IPS DF 19.7 (cell line): Measurements from ENCODE around the gene SORCS1.

ENCODE experiments used
- DNase-seq: peaks from one replicate; pipeline ENCODE4 v3.0.0-alpha.2; 2013; ENCODE audit warnings: low read depth, low spot score

SORCS1 gene

DNA sequence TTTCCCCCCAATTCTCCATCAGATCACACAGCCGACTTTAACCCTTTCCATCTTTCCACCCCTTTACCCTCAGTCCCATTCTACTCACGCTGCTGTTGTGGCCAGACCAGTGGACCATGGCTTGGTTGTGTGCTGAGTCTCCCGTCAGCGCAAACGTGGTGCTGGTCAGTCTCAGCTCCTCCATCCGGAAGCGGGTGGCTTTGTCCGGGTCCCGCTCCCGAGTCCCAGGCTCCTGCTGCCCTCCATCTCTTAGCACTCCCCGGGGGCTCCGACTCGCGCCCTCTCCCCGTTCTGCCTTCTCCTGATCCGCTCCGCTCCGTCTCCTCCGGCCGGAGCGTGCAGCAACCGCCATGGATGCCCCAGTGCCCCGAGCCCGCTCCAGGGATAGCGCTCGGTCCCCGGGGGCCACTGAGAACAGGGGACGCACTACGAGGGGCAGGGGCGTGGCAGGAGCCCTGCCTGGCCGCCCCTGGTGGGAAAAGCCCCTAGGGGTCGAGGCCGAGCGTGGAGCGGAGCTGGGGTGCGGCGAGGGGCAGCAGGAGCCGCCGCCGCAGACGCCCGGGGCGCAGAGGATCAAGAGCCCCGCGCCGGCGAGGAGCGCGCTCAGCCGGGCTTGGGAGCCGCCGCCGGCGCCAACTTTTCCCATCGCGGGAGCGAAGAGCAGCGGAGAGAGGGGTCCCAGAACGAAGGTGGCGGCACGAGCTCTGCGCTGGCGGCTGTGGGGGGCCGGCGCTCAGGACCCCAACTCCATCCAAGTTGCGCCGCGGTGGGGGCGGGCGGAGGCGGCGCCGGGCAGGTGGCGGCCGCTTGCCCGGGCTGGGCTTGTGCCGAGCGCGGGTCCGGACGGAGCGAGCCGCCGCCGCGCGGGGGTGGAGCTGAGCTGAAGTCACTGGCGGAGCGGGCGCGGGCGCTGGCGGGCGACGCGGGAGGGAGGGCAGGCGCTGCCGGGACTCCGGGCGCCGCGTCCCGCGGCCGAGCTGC is at the start of gene SORCS1:
Gene SORCS1 (minus strand): TSS at position 826 of the 981 bp plus-strand sequence.
- no peak for DNase-seq

DNA sequence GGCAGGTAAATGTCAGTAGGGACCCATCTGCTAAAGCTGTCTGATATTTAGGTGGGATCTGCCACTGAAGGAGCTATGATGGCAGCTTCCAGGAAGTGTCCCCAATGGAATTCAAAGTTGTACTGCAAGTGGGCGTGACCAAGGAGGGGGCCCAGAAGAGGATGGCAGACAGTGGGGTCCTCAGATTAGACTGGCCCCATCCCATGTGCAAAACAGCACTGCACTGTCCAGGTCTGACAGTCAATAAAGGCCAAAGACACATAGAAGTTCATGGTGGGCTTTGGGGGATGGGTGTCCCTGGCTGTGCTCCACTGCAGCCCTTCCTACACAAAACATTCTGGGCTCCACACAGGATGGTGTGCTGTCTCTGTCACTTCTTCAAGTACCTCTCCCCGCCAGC is 49.8 kb upstream of the SORCS1 start:
- no peak for DNase-seq

DNA sequence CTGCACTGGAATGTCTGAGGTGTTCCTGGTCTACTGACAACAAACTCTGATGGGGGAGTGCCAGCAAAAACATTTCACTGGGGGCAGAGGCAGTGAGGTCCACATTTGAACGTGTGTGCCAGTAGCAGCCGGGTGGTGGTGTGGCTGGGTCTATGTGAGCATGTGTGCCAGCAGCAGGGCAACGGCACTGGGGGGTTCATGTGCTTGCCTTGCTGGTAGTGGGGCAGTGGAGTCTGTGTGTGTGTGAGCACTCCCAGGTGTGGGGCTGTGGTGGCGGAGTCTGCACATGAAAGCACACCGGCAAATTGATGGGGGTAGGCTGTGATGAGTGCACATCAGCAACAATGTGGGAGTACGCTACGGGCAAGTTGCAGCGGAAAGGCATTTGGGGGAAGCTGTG is 49.4 kb upstream of the SORCS1 start:
- no peak for DNase-seq

DNA sequence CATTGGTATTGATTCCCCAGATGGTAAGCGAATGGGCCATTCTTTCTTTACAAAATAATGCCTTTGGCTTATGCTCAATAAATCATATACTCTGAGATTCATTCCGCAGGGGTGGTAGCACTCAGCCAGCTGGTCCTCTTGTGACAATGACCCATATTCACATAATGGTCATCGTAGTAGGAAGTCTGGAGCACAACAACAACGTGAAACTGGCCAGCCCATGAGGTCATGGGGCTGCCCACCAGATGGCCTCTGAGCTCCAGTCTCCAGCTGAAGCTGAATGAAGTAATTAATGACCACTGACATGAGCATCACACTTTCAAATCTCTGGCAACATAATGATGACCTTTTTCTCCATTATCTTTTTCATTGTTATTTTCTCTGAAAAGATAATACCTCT is 42.3 kb upstream of the SORCS1 start:
- no peak for DNase-seq

DNA sequence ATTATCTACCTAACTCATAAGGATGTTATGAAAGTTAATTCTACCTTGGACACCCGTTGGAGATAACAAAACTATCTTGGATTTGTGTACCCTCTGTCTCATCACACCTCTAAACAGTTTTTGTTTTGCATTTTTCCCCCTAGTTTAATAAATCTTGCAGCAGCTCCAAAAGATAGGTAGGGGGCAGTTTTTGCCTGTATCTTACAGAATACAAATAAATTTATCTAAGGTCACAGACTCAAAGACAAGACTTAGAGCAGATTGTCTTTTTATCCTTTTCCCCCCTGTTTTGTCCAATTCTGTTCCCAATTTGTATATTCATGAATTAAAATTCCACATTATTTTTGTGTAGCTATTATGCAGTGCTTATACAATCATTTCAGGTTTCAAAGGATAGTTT is 5.0 kb upstream of the SORCS1 start:
- DNase-seq = no peak

DNA sequence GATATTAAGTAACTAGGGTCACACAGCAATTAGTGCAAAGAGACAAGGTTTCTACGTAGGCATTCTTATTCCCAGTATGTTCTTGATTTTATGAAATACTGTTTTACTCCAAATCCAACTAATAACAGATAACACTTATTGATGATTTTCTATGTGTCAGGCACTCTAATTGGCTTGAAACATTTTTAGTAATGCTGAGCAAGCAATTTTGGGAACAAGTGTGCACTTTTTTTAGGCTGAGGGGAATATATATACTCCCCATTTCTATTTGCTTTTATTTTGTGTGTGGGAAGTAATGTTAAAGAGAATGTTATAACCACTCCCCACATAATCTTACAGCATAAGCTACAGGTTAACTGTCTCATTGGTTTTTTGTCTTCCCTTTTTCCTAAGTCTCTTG is 4.2 kb upstream of the SORCS1 start:
- DNase-seq = no peak

DNA sequence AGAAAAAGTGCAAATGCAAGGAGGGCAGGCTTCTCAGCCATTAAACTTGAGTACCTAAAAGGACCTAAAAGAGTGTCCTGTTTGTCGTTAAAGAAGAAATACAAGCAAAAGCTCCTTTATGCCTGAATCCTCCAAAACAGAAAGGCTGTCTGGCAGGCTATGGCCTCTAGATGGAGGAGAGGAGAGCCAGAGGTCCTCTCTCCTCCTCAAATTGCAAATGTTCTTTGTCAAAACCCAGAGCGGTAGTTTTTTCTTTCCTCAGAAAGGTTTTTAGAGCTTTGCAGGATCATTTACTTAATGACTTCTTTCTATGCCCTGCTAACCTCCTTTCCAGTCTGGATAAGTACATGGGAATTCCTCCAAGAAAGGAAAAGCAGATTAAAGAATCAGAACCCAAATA is 1.9 kb upstream of the SORCS1 start:
- no peak for DNase-seq

DNA sequence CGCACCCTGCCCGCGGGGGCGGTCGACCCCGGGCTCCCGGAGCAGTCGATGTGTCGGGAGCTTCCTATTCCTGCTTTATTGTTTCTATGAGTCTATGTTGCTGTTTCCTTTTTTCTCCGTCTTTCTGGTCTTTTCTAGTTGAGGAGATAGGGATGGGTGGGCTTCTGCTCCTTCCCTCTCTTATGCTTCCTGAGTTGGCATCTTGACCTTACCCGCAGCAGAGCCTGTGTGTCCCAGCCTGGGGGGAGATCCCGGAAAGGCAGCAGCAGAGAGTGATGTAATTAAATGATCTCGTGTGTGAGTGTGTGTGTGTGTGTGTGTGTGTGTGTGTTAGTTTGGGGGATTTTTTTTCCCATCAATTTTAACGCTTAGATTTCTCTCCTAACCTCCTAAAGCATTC is 486 bp upstream of the SORCS1 start:
- no peak for DNase-seq

DNA sequence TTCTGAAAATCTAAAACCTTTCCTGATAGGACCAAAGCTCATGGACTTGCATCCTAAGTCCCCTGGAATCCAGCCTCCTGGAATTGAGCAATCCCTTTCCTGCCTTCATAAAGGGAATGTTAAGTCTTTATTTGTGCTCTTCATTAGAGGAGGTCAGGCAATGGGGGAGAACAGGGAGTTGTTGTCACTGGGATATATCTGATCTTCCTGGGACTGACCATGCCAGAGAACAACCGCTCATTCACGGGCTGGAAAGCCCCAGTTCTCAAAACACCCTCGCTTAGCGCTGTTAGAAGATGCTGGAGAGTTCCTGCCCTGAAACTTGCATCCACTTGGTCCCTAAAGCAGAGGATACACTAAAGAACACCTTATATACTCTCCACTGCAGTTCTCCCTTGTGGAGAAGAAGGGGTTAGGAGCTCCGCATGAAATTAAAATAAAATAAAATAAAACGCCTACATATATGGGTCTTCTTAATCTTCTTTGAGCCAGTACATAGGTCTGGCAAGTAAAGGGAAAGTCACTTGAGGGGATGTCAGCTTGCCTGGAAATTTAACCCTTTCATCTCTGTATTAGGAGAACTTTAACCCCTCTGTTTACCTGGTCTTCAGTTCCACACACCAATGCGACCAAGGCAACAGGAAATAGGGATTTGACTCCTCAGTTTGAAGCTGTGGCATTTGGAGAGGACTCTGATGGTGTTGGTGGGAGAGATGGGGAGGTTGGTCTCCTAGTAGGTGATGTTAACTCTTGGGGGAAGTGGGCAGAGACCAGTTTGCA is 1.2 kb downstream of the SORCS1 start:
- no peak for DNase-seq

DNA sequence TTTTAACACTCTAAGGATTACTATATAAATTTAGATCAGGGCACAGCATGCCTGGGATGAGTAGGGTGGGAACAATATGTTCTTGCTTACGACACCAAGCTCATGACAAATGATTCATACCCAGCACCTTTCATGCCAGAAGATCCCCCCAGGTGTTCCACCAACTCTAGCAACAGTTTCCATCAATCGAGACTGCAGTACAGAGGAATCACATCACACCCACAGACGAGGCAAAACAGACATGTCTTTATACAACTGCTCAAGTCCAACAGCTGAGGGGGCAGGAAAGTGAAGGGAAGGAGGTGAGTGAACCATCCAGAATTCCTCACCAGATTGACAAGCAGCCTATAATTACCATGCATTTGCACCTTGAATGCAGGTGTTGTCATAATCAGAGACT is 3.6 kb downstream of the SORCS1 start:
- DNase-seq = no peak

DNA sequence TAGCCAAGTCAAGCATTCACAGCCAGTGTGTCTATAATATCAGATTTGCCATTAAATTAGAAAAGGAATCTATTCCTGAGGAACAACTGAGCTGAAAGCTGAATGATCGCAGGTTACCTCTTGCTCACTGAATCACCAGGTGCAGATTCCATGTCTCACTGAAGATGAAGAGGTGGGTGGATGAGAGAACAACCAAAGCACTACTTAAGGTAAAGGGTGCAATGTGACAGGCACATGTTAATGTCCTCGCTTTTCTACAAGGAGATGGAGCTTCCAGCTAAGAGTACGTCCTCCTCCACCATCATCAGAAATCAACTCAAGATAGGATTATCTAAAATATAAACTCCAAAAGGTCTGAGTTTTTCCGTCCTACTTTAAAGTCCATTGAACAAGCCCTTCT is 4.6 kb downstream of the SORCS1 start:
- DNase-seq = no peak

DNA sequence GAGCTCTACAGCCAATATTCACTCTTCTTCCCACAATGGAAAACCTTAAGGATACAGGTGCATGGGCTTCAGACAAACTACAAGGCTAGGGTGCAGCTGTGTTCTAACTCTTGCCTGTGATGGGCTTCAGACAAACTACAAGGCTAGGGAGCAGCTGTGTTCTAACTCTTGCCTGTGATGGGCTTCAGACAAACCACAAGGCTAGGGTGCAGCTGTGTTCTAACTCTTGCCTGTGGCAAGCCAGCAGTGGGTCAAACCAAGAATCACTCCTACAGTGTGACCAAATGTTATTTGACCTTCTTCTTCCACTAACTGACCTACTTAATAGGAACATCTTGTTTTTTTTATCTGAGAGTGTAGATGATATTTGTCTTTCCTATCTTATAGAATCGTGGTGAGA is 7.4 kb downstream of the SORCS1 start:
- no peak for DNase-seq

DNA sequence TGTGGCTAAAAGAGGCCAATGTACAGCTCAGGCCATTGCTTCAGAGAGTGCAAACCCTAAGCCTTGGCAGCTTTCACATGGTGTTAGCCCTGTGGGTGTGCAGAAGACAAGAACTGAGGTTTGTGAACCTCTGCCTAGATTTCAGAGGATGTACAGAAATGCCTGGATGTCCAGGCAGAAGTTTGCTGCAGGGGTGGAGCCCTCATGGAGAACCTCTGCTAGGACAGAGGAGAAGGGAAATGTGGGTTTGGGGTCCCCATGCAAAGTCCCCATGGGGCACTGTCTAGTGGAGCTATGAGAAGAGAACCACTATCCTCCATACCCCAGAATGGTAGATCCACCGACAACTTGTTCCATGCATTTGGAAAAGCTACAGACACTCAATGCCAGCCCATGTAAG is 12.4 kb downstream of the SORCS1 start:
- DNase-seq = no peak

DNA sequence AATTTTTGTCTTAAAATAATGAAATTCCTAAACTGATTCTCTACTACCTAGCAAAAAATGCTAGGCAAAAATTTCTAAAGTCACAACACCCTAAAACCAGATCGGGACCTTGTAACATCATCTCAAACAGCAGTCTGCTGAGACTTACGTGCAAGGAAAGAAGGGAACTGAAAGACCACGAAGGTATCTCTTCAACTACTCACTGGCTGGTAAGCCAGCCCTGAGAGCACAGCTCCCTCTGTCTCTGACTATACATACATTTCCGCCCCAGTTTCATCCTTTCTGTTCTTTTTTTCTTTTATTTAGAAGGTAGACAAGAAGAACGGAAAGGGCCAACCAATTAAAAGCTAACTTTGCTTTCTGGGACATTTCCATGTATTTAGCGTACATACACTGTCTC is 15.6 kb downstream of the SORCS1 start:
- DNase-seq = no peak

DNA sequence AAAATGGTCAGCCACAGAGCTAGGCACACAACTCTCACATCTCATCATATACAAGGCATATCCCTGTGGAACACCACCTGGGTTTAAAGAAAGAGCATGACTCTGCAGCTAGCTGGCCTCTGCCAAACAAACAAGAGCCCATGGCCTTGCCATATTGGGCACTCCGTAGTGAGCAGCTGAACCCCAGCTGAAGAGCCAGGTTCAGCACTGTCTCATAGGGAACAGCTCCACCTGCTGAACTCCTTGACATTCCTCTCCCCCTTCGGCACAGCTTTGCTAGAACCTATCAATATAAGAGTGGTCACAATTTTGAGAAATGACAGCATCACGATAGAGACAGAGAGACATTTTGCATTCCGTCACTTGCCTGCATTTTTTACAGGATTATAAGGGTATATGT is 20.0 kb downstream of the SORCS1 start:
- no peak for DNase-seq

DNA sequence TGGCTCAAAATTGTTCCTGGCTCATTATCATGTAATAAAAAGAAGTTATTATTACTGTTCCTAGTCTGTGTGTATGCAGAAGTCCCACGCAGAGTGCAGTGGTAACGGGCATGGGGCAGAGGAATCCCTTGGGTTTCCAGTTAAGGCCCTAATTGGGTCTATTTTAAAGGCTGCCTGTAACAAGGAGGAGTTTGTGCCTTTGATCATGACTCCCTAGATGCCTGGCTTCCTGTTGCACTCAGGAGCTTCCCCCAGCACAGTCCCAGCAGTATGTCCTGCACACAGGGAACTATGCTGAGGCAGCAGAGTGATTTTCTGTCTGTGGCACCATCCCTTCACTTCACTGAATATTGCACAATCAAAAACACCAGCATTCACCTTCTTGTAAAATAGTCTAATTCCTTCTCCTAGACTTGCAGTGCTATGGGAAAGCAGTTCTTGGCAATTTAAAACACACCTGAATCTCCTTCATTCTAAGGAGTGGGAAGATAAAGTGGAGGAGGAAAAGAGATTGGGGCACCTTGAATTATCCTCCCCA is 22.9 kb downstream of the SORCS1 start:
- DNase-seq = no peak

DNA sequence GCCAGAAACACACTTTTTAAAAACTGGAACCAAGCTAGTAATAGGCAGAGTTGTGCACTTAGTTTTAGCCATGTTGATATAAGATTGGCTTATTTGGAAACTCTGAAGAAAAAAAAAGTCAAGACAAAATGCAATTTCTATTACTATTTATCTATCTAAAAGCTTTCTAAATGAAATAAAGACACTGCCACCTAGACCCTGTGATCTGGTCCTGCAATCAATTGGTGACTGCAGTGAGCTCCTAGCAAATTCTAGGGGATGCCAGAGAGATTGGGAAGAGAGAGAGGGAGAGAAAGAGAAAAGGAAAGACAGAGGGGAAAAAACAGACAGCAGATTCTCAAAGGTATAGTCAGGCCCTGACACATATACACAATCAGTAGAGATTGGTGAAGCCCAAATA is 25.3 kb downstream of the SORCS1 start:
- DNase-seq = no peak

DNA sequence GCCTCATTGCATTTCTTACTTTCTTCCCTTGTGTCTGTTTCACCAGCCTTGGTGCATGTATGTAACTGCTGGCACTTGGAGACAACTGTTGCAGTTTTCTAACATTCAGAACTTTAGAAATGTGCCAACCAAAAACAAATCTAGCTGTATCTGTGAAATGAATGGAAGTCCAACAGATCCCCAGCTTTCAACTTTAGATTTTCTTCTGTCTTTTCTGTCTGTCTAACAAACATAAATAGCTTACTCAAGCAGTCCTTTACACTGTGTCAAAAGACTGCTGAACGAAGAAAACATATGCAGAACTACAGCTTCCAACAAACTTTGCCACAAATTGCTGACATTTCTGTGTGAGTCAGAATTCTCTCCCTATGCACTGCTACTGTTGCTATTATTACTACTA is 30.9 kb downstream of the SORCS1 start:
- DNase-seq = no peak

DNA sequence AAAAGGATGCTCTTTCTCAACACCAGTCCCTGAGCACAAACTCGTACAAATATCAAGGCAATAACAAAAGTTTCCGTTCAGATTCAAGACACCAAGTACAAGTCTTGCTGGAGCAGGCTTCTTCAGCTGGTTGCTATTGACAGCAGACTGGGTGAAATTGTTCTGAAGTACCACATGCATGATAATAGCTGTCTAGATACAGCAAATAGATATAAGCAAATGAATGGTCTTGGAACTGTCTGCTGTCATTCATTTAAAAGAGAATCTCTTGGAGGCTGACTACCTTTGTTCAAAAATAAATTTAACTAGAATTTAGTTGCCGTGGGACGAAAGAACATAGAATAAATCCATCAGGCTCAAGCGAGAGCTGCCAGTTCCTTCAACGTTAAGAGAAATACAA is 35.5 kb downstream of the SORCS1 start:
- DNase-seq = no peak

DNA sequence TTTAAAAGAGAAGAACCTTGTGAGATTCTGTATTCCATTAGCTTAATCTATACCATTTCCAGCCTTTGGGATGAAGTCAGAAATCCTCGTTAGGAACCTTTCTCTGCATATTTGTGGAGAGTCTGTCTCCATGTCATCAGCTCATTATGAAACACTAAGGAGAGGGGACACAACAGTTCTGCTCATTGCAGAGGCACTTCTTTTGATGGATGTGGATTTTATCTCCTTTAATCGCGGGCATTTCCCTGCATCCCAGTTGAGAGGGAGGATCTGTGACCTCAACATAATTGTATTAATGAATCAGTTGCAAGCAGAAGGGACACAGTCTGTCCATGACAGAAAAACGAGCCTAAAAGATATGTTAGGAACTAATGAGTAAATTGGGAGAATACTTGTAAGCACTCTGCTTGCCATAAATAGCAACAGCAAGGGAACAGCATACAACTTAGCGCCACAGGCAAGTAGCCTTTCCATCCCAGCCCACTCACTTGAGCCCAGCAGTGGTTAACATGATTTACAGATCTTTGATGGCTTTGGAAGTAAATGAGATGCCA is 37.9 kb downstream of the SORCS1 start:
- no peak for DNase-seq

DNA sequence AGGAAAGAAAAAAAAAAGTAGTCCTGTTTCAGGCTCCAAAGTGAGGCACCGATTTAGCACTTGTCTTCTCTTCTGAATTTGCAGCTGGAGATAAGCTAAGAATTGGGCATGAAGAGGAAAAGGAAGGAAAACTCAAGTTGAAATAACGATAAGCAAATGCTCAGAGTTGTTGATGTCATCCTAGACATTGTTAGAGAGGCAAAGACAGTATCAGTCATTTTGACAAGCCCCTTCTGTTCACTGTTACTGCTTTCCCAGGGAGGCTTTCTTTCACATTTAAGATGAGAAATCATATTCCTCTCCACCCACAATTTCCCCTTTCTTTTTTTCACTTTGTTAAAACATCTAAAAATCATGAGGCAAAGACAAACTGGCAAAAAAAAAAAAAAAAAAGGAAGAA is 41.8 kb downstream of the SORCS1 start:
- DNase-seq = no peak

DNA sequence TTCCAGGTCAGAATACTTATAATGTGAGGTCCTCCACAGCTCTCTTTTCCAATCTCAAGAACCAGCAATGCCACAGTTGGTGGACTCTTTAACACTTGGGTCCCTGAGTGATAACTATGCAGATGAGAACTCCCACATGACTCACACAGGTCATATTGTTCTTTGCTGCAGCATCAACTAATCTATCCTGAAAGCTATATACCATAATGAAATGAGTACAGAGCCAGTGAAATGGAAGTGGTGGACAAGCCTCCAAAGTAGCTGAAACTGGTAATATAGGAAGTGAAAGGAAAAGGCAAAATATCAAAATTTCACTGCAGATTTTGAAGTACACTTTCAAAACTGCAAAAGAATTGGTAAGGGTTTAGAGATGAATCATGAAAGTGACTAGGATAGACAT is 45.6 kb downstream of the SORCS1 start:
- no peak for DNase-seq
